Activated T-helper 1 cell treated with anti-CD3 and anti-CD28 coated beads, Interleukin-2, amount 50 U/mL, for 16 hours (primary cell): ENCODE measurements around the gene ZNF692.
A peak's percentile ranks its signal among the peaks of the same experiment; 100 is the strongest.

Experiments used
- DNase-seq, 2 donors: peaks; one replicate each; pipeline ENCODE4 v3.0.0-alpha.2; 2020; ENCODE audit warnings: low read depth in 1 of 2, low spot score in 1 of 2

The ZNF692 gene

DNA sequence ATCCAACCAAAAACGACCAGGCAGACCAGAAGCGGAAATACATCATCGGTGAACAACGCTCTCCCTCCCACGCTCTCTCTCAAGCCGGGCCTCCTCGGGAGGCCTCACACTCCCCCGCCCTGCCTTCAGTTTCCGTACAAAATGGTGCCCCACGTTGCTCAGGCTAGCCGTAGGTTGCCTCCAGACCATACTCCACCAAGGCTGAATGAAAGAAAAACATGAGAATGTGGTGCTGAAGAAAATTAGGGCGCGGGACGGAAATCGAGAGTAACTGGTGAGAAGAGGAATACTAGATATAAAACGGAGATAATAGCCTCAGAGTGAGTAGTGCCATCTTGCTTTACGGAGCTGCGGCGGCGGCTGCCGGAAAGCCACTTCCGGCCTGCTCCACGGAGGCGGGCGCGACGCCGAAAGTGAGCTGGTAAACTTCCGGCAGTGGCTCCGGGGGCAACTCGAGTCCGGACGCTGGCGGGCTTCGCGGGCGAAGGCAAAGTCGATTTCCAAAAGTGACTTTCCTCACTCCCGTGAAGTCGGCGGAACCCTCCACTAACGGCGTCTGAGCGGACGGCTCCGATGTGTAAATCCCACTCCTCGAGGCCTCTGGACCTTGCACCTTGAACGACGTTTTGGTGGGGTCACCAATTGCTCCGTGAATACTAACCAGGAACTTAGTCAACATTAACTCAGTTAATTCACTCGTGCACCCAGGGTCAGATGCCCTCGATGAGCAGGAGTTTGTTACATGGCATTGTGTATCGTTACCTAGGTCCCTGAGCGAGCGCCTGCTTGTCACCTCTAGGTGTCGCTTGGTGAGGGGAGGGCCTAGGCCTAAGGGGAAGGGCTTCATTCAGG, 32.8 kb downstream of the ZNF692 start, which contains the start of gene SH3BP5L:
TSS of gene SH3BP5L (minus strand) at position 7 of the 852 bp plus-strand sequence. CDS start 980 bp downstream, outside the sequence.
- peak; percentile 78 to 82 for DNase-seq

- DNase-seq, result no peak
These were observed 33.3 kb downstream of the ZNF692 start for GRCh38 chr1:248825573-248825908.

DNA sequence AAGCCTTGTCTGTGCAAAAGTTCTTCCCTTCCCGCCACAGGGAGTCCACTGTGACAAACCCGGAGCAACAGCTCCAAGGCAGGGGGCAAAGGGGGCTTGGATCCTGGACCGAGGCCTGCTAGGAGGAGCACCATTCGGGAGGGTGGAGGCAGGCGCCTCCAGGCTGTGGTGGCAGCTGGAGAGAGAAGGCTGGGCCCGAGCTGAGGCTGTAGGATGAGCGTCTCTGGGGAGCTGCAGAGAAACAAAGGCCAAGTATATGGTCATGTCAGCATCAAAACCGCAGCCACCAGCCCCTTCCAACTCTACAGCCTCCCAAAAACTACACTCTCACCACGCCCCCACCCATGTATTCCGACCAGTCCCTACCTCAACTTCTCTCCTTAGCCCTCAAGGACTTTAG, 33.7 kb downstream of the ZNF692 start:
- DNase-seq, result no peak

DNA sequence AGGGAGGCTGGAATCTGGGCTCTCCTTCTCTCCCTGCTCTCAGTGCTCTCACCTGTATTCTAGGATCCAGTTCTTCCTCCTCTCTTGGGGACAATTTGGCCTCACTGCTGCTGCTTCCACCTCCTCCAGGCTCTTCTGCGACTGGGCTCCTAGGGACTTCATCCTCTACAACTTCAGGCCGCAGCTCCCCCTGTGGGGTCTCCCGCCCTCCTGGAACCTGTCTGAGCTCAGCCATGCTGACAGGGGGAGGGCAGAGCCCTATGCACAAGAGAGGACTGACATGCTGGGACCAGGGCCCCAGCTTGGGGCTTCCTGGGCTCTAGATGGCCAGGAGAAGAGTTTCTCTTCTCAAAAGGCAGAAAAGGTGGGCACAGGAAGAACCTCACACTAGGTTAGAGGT, 34.2 kb downstream of the ZNF692 start:
- no peak for DNase-seq

- no peak for DNase-seq
These were observed 34.6 kb downstream of the ZNF692 start for GRCh38 chr1:248824301-248824700.

- no peak for DNase-seq
These were observed 35.3 kb downstream of the ZNF692 start for GRCh38 chr1:248823517-248824001.

DNA sequence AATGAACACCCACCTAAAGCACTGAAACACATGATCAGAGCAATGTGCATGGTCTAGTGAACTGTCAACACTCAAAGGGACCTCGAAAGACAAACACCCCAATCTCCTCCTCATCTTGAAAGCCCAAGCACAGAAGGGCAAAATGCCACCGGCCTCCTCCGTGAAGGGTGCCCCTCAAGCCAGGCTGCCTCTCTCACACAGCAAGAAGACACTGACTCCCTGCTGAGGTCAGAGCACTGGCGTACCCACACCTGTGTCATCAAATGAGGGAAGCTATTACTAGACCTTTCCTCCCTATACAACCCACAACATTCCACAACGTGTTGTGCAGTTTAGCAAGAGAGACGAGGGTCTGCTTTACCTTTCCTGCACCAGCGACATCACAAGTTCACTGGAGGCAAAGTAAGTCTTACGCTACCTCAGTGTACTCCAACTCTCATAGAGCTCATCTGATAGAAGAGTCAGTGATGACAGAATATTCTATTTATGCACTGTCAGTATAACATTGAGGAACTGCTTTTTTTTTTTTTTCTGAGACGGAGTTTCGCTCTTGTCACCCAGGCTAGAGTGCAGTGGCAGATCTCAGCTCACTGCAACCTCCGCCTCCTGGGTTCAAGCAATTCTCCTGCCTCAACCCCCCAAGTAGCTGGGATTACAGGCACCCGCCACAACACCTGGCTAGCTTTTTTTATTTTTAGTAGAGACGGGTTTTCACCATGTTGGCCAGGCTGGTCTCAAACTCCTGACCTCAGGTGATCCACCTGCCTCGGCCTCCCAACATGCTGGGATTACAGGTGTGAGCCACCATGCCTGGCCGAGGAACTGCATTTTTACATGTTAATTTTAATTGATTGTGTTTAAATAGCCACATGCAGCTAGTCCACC, 36.5 kb downstream of the ZNF692 start:
- no peak for DNase-seq

- no peak for DNase-seq
These were observed 37.2 kb downstream of the ZNF692 start for GRCh38 chr1:248821641-248822040.

DNA sequence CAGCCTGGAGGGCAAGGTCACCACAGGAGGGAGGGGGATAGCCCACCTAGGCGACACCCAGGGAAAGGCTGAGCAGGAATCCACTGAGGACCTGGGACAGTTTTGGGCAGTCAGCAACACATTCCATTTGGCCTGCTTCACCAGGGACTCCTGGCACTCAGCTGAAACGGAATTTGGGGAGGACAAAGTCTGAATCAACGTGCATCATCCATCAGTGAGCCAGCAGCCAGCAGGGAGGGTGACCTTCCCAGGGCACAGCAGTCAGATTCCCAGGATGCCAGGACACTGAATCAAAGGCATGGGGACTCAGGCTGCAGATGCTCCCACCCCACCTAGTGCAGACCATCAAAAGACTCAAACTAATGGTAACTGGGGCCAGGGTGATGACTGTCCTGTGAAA, 37.8 kb downstream of the ZNF692 start:
- DNase-seq, result no peak

DNA sequence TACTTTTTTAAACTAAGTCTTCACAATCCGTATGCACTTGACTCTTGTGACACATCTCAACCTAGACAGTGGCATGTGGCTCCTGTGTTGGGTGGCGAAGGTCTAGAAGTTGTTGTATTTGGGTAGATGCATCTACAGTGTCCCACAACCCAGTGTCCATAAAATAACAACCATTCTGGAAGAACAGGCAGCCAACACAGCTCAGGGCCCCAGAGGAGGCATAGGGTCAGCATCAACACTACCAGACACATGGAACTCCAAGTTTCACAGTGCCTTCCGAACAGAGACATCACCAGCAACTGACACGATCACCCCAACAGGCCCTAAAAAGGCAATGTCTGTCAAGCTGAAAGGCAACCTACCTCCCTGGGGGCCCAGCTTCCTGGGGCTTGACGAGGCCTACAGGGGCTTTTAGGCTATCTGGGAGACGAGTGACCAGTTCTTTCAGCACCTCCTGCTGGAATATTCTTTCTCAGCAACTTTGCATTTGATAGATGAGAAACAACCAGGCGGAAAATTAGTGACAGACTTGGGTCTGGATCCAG, 38.8 kb downstream of the ZNF692 start:
- no peak for DNase-seq

DNA sequence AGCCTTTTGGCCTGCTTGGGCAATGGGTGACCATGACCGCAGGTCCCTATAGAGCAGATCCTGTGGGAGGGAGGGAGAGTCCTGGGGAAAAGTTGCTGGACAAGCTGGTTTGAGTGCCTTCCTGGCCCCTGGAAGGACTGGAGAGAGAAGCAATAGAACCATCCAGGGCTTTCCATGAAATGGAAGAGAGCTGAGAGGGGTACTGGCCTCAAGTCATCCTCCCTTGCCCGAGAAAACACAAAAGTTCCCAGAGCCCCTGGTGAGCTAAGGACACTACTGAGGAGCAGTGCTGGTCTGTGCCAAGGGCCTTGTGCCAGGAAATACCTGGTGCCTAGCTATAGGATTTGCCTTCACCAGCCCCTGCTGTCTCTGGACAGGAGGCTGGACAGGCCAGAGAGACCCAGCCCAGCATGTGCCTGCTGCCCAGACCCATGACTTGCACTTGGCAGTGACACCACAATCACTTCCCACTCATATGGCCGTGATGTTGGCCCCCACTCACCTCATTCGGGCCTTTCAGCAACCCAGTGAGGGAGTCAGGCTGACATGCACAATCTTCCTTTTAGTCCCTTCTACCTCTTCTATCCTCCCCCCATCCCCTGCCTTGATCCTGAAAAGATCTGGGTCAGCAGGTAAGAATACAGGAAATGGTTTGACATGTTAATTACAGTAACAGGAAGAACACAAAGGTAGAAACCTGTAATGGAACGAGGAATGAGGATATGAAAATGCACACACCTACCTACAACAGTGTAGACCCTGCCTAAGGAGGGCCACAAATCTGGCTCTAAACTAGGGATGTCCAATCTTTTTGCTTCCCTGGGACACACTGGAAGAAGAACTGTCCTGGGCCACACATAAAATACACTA, 40.1 kb downstream of the ZNF692 start:
- DNase-seq, result no peak

GRCh38 chr1:248817065-248817464, 41.8 kb downstream of the ZNF692 start:
- no peak for DNase-seq

- DNase-seq, result no peak
These were observed 42.6 kb downstream of the ZNF692 start for GRCh38 chr1:248816042-248816851.

DNA sequence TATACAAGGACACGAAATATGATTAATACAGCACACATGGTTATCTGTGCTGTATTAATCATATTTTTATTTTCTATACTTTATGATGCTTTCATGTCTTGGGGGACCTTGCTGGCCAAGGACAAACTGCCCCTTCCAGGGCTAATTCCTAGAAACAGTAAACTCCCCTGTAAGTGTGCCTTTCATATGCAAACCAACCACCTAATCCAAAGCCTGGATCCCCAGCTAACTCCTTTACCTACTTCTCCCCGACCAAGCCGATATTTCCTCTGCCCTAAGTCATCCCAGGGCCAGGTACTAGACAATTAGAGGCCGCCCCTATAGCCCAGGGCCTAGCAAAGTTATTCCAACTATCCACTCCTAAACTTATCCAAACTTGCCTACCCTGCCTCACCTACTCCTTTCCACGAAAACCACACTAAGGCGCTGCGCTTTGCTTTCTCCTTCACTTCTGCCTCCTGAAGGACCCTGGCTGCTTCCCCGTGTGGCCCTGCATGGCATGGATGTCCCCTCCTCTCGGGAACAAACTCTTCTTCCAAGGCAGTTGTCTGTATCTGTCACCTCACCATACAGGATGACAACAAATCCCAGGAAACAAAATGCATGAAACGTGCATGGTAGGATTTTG, 43.4 kb downstream of the ZNF692 start:
- no peak for DNase-seq

DNA sequence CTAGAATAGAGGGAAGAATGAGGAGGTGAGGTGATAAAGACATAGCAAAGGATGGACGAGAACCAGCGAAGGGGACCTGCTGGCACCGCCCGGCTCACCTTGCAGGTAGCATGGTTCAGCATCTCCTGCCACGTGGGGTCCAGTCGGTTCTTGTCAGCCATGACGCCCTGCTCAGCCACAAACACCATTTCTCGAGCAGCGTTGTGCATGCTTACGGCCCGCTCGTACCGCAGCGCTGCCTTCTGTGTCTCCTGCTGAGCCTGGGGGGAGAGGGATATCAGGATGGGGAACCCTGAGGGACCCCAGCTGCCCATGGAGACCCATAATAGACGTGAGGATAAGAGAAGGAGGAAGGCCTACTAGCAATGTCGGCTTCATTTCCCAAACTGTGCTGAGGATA, 44.5 kb downstream of the ZNF692 start:
- DNase-seq, result no peak

- DNase-seq, result no peak
These were observed 45.3 kb downstream of the ZNF692 start for GRCh38 chr1:248813546-248813945.

GRCh38 chr1:248812736-248813425, 46.0 kb downstream of the ZNF692 start:
- DNase-seq, result no peak

DNA sequence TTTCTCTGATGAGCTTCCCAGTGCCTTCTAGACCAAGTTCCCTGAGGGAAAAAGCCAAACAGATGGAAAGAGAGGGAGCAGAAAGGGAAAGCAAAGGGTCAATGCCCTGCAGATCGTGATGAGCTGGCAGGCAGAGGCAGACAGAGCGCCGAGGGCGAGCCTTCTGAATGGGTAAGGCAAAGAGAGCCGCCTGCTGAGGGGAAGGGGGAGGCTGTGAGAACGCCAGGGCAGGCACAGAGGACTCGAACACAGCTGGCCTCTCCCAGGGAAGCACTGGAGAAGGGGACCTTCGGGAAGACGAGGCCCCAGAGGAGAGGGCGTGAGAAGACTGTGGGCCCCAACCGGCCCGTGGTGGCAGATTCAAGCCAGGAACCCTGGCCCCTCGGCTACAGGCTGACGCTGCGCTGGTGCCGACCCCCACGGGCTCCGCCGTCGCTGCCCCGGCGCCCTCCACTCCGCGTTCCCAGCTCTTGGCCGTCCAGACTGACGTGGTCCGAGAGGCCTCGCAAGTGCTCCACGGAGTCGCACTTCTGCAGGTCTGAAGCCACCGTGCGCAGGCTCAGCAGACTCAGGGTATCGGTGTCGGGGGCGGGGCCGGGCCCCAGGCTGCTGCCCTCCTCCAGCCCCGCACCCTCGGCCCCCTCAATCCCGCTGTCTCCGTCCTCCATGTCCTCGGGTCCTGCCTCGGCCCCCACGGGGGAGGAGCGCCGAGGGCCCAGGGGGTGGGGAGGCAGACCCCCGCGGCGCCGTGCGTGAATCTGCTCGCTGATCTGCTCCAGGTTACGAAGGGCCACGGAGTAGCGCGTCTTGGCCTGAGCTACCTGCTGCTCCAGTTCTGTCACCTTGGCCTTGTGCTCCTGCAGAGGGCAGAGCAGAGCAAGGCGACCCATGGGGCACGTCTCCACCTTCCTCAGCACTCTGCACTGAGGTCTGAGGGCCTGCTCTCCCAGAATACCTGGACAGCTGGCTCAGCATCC, 47.1 kb downstream of the ZNF692 start:
- no peak for DNase-seq
